OCI-LY3 (cell line): ENCODE measurements around the gene ITGA7.

Experiments
- EZH2phosphoT487 ChIP-seq: fragments of 200-600 bp; shearing (Covaris generic); IDR thresholded peaks from 2 replicates; pipeline ENCODE4 v1.6.1; 2018; ENCODE audit warnings: antibody characterized with exemption, mixed run types, low read depth
- TF ChIP-seq, protein P1 (sequence below): fragments of 200-600, 300-600 bp; sonication (generic); IDR thresholded peaks from 2 replicates; pipeline ENCODE4 v1.5.1; 2014; ENCODE audit warnings: antibody characterized with exemption, low read length, low read depth

DNA sequence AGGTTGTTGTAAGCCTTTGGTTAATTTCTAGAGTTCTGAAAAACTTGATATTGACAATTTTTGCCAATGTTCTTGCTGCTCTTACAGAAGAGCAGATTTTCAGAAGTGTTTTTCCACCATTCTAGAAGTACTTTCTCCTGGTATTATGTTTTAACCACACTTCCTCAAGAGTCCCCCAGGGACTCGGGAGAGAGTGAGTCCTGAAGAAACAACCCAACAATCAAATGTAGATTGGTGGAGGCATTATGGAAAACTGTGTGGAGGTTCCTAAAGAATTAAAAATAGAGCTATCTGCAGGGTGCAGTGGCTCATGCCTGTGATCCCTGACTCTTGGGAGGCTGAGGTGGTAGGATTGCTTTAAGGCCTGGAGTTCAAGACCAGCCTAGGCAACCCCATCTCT is 44.3 kb downstream of the ITGA7 start:
- TF ChIP-seq, protein P1, sequence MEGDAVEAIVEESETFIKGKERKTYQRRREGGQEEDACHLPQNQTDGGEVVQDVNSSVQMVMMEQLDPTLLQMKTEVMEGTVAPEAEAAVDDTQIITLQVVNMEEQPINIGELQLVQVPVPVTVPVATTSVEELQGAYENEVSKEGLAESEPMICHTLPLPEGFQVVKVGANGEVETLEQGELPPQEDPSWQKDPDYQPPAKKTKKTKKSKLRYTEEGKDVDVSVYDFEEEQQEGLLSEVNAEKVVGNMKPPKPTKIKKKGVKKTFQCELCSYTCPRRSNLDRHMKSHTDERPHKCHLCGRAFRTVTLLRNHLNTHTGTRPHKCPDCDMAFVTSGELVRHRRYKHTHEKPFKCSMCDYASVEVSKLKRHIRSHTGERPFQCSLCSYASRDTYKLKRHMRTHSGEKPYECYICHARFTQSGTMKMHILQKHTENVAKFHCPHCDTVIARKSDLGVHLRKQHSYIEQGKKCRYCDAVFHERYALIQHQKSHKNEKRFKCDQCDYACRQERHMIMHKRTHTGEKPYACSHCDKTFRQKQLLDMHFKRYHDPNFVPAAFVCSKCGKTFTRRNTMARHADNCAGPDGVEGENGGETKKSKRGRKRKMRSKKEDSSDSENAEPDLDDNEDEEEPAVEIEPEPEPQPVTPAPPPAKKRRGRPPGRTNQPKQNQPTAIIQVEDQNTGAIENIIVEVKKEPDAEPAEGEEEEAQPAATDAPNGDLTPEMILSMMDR, result no peak
- no peak for TF ChIP-seq EZH2phosphoT487
